Activated CD4-positive, alpha-beta T cell treated with anti-CD3 and anti-CD28 coated beads, Interleukin-2, amount 10 ng/mL, durations not matched to agents 24 days and 14 days (primary cell): ENCODE data around the gene SBF2. TPM values are rescaled to one million over a fixed set of nuclear protein-coding genes. Genes with fewer than 3 reads are reported as not detected.
A peak's percentile ranks its signal among the peaks of the same experiment; 100 is the strongest.
"Not testable (repeated sequence)": the region's sequence is repeated elsewhere in the genome, so short reads cannot be mapped to it uniquely, and the experiment has no call there.

ENCODE experiments used
- DNase-seq: peaks from one replicate; pipeline ENCODE4 v3.0.0; 2022
- H3K27ac Mint-ChIP-seq: one replicate; pipeline ENCODE4 v1.8.0; 2022; ENCODE audit warnings: mild to moderate bottlenecking, mixed read lengths
- H3K27me3 Mint-ChIP-seq: one replicate; pipeline ENCODE4 v1.8.0; 2022; ENCODE audit warnings: mixed read lengths
- H3K36me3 Mint-ChIP-seq: one replicate; pipeline ENCODE4 v1.8.0; 2022; ENCODE audit warnings: low read depth, mild to moderate bottlenecking, mixed read lengths
- H3K4me1 Mint-ChIP-seq: one replicate; pipeline ENCODE4 v1.8.0; 2021; ENCODE audit warnings: mixed read lengths
- H3K4me3 Mint-ChIP-seq: one replicate; pipeline ENCODE4 v1.8.0; 2022; ENCODE audit warnings: mild to moderate bottlenecking, moderate library complexity, mixed read lengths
- H3K9me3 Mint-ChIP-seq: one replicate; pipeline ENCODE4 v1.8.0; 2021; ENCODE audit warnings: mixed read lengths
- intact Hi-C: fragments of 100-400 bp; cut with micrococcal nuclease; formaldehyde crosslinking; loops from one replicate; pipeline ENCODE4 v1.15.1; 2023
- total RNA-seq: library from RNA; stranded (reverse); gene quantifications from 2 replicates; pipeline ENCODE4 v1.2.3, GENCODE V29; 2022

SBF2 gene
- total RNA-seq, 1 donor from 2014 or later = 9.1 TPM

GRCh38 chr11:10107497-10107896, 186.5 kb downstream of the SBF2 start:
- H3K27me3 Mint-ChIP-seq = no peaks in the 10 kb centered on the region
- no peaks in the 10 kb centered on the region for H3K9me3 Mint-ChIP-seq
- H3K4me3 Mint-ChIP-seq = no peak overlapping the region
- H3K36me3 Mint-ChIP-seq = no peaks in the 10 kb centered on the region
- intact Hi-C loops = no loop called here
- H3K4me1 Mint-ChIP-seq = no peaks in the 10 kb centered on the region
- no peak overlapping the region for H3K27ac Mint-ChIP-seq
- no peak for DNase-seq

GRCh38 chr11:10097615-10098014, 196.4 kb downstream of the SBF2 start:
- Mint-ChIP-seq H3K27ac (no peak overlapping the region), H3K36me3 (peaks cover 4% of the 10 kb centered on the region), H3K4me1 (no peaks in the 10 kb centered on the region), H3K9me3 (peaks cover 21% of the 10 kb centered on the region), H3K4me3 (no peak overlapping the region), H3K27me3 (no peaks in the 10 kb centered on the region)
- intact Hi-C loops = no loop called here
- DNase-seq = no peak

- no peak overlapping the region for H3K4me3 Mint-ChIP-seq
- no peaks in the 10 kb centered on the region for H3K4me1 Mint-ChIP-seq
- intact Hi-C loops = no loop called here
- no peak for DNase-seq
- H3K27ac Mint-ChIP-seq = no peak overlapping the region
- peaks cover 4% of the 10 kb centered on the region for H3K36me3 Mint-ChIP-seq
- H3K27me3 Mint-ChIP-seq = no peaks in the 10 kb centered on the region
- peaks cover 21% of the 10 kb centered on the region for H3K9me3 Mint-ChIP-seq
These were observed 197.0 kb downstream of the SBF2 start for GRCh38 chr11:10096987-10097386.

- Mint-ChIP-seq H3K4me1 (peaks cover 7% of the 10 kb centered on the region), H3K27me3 (no peaks in the 10 kb centered on the region), H3K9me3 (peaks cover 21% of the 10 kb centered on the region), H3K36me3 (peaks cover 4% of the 10 kb centered on the region), H3K27ac (no peak overlapping the region), H3K4me3 (no peak overlapping the region)
- DNase-seq = no peak
- intact Hi-C loops = no loop called here
These were observed 198.4 kb downstream of the SBF2 start for GRCh38 chr11:10095412-10096208.

GRCh38 chr11:10092426-10092825, 201.6 kb downstream of the SBF2 start:
- peaks cover 3% of the 10 kb centered on the region for H3K9me3 Mint-ChIP-seq
- H3K4me1 Mint-ChIP-seq = peaks cover 7% of the 10 kb centered on the region
- H3K36me3 Mint-ChIP-seq = no peaks in the 10 kb centered on the region
- no peak for DNase-seq
- H3K27me3 Mint-ChIP-seq = no peaks in the 10 kb centered on the region
- no peak overlapping the region for H3K27ac Mint-ChIP-seq
- H3K4me3 Mint-ChIP-seq = no peak overlapping the region
- intact Hi-C loops = no loop called here

GRCh38 chr11:10091314-10092045, 202.5 kb downstream of the SBF2 start:
- Mint-ChIP-seq H3K9me3 (peaks cover 3% of the 10 kb centered on the region), H3K4me1 (peaks cover 7% of the 10 kb centered on the region), H3K27ac (no peak overlapping the region), H3K36me3 (no peaks in the 10 kb centered on the region), H3K27me3 (no peaks in the 10 kb centered on the region), H3K4me3 (no peak overlapping the region)
- intact Hi-C loops = no loop called here
- no peak for DNase-seq

- H3K9me3 Mint-ChIP-seq, H3K27ac Mint-ChIP-seq, H3K4me3 Mint-ChIP-seq, H3K36me3 Mint-ChIP-seq, H3K4me1 Mint-ChIP-seq, intact Hi-C loops, DNase-seq, H3K27me3 Mint-ChIP-seq: not testable (repeated sequence)
These were observed 206.1 kb downstream of the SBF2 start for GRCh38 chr11:10087923-10088225.

- no peak overlapping the region for H3K27ac Mint-ChIP-seq
- peaks cover 10% of the 10 kb centered on the region for H3K9me3 Mint-ChIP-seq
- H3K4me3 Mint-ChIP-seq = no peak overlapping the region
- DNase-seq = no peak
- H3K36me3 Mint-ChIP-seq = no peaks in the 10 kb centered on the region
- H3K27me3 Mint-ChIP-seq = peaks cover 2% of the 10 kb centered on the region
- peaks cover 7% of the 10 kb centered on the region for H3K4me1 Mint-ChIP-seq
- intact Hi-C loops = no loop called here
These were observed 206.7 kb downstream of the SBF2 start for GRCh38 chr11:10087186-10087922.

GRCh38 chr11:10080138-10080537, 213.9 kb downstream of the SBF2 start:
- Mint-ChIP-seq H3K27me3 (peaks cover 2% of the 10 kb centered on the region), H3K9me3 (peaks cover 11% of the 10 kb centered on the region)
- intact Hi-C loops = no loop called here

GRCh38 chr11:10076458-10077141, 217.4 kb downstream of the SBF2 start:
- intact Hi-C loops = loop anchor here (2.0 to 10.0 kb wide), 3 partner anchors 214 to 319 kb away; no protein-coding TSS in a partner anchor
- Mint-ChIP-seq H3K27ac (no peak overlapping the region), H3K4me3 (no peak overlapping the region), H3K9me3 (peaks cover 5% of the 10 kb centered on the region), H3K36me3 (no peaks in the 10 kb centered on the region), H3K4me1 (no peaks in the 10 kb centered on the region), H3K27me3 (no peaks in the 10 kb centered on the region)
- DNase-seq = peak; percentile 79

More at GRCh38 chr11:10080138-10080537, 213.9 kb downstream of the SBF2 start:
- no peak overlapping the region for H3K4me3 Mint-ChIP-seq
- no peak for DNase-seq
- no peaks in the 10 kb centered on the region for H3K4me1 Mint-ChIP-seq
- no peaks in the 10 kb centered on the region for H3K36me3 Mint-ChIP-seq
- no peak overlapping the region for H3K27ac Mint-ChIP-seq

GRCh38 chr11:10075141-10075540, 218.9 kb downstream of the SBF2 start:
- H3K27ac Mint-ChIP-seq = no peak overlapping the region
- H3K9me3 Mint-ChIP-seq = peaks cover 5% of the 10 kb centered on the region
- DNase-seq = no peak
- H3K27me3 Mint-ChIP-seq = no peaks in the 10 kb centered on the region
- no peaks in the 10 kb centered on the region for H3K4me1 Mint-ChIP-seq
- intact Hi-C loops = loop anchor here (5.0 to 10.0 kb wide), 2 partner anchors 250 to 318 kb away; no protein-coding TSS in a partner anchor
- H3K36me3 Mint-ChIP-seq = no peaks in the 10 kb centered on the region
- no peak overlapping the region for H3K4me3 Mint-ChIP-seq

GRCh38 chr11:10072841-10073240, 221.2 kb downstream of the SBF2 start:
- intact Hi-C loops = loop anchor here (10.0 kb wide), 1 partner anchor 252 kb away; no protein-coding TSS in a partner anchor
- no peaks in the 10 kb centered on the region for H3K27me3 Mint-ChIP-seq
- no peak overlapping the region for H3K4me3 Mint-ChIP-seq
- H3K9me3 Mint-ChIP-seq = peaks cover 4% of the 10 kb centered on the region
- H3K27ac Mint-ChIP-seq = no peak overlapping the region
- no peaks in the 10 kb centered on the region for H3K4me1 Mint-ChIP-seq
- H3K36me3 Mint-ChIP-seq = no peaks in the 10 kb centered on the region
- DNase-seq = no peak

- Mint-ChIP-seq H3K9me3 (peaks cover 4% of the 10 kb centered on the region), H3K27me3 (no peaks in the 10 kb centered on the region)
- intact Hi-C loops = loop anchor here (10.0 kb wide), 1 partner anchor 253 kb away; no protein-coding TSS in a partner anchor
These were observed 221.9 kb downstream of the SBF2 start for GRCh38 chr11:10072142-10072541.

More at GRCh38 chr11:10072142-10072541, 221.9 kb downstream of the SBF2 start:
- DNase-seq = no peak
- Mint-ChIP-seq H3K4me1 (no peaks in the 10 kb centered on the region), H3K4me3 (no peak overlapping the region), H3K27ac (no peak overlapping the region), H3K36me3 (no peaks in the 10 kb centered on the region)
